OCI-LY3 (cell line): ENCODE results near the gene FGR.

Experiments used
- EZH2phosphoT487 ChIP-seq: fragments of 200-600 bp; shearing (Covaris generic); IDR thresholded peaks from 2 replicates; pipeline ENCODE4 v1.6.1; 2018; ENCODE audit warnings: antibody characterized with exemption, mixed run types, low read depth
- TF ChIP-seq, protein P1 (sequence below): fragments of 200-600, 300-600 bp; sonication (generic); IDR thresholded peaks from 2 replicates; pipeline ENCODE4 v1.5.1; 2014; ENCODE audit warnings: antibody characterized with exemption, low read length, low read depth

- TF ChIP-seq, protein P1, sequence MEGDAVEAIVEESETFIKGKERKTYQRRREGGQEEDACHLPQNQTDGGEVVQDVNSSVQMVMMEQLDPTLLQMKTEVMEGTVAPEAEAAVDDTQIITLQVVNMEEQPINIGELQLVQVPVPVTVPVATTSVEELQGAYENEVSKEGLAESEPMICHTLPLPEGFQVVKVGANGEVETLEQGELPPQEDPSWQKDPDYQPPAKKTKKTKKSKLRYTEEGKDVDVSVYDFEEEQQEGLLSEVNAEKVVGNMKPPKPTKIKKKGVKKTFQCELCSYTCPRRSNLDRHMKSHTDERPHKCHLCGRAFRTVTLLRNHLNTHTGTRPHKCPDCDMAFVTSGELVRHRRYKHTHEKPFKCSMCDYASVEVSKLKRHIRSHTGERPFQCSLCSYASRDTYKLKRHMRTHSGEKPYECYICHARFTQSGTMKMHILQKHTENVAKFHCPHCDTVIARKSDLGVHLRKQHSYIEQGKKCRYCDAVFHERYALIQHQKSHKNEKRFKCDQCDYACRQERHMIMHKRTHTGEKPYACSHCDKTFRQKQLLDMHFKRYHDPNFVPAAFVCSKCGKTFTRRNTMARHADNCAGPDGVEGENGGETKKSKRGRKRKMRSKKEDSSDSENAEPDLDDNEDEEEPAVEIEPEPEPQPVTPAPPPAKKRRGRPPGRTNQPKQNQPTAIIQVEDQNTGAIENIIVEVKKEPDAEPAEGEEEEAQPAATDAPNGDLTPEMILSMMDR = no peak
- TF ChIP-seq EZH2phosphoT487 = no peak
These were observed 47.5 kb upstream of the FGR start for GRCh38 chr1:27682351-27682944.
